ENCODE measurements around the gene KIF27.

Gene KIF27

GRCh38 chr9:83920927-83921707, at the start of gene KIF27:
Gene KIF27, minus strand, starts transcription at chr9:83921432. Its CDS starts 5,841 bp downstream, at chr9:83915591.
- Histone ChIP-seq H3K4me3 (ENCODE audit: low read length) (peak within 1 kb of the TSS; percentile 76), H4K20me1 (ENCODE audit: control insufficient read depth, insufficient read depth, low read depth, low read length) (no peaks in the 10 kb centered on the region), H3K4me2 (ENCODE audit: low read length) (peak within 1 kb of the TSS; percentile 62), H3K27ac (ENCODE audit: low read depth, low read length) (peak within 1 kb of the TSS; percentile 58), H3K27me3 (ENCODE audit: control insufficient read depth, low read length) (no peaks in the 10 kb centered on the region), H3F3A (ENCODE audit: control insufficient read depth, insufficient read depth) (0 out of 2 replicates have a peak, but pooled peaks cover 3% of the 10 kb centered on the region), H3K79me2 (ENCODE audit: control insufficient read depth, low read length) (peaks cover 10% of the 10 kb centered on the region), H3K9me3 (ENCODE audit: control insufficient read depth, insufficient read depth, low read length) (no peaks in the 10 kb centered on the region), H3K9me2 (replicated peaks; ENCODE audit: control insufficient read depth, low read length) (no peaks in the 10 kb centered on the region), H3K4me1 (ENCODE audit: control insufficient read depth, low read length) (peaks cover 24% of the 10 kb centered on the region), H3K36me3 (ENCODE audit: control insufficient read depth, low read length) (peaks cover 2% of the 10 kb centered on the region; the same call in 1 of the 2 replicates)
- TF ChIP-seq CTCF (IDR thresholded peaks at IDR 0.05; ENCODE audit: low read depth, low read length, poor library complexity, severe bottlenecking), result peak; percentile 57
- no peak for TF ChIP-seq EZH2phosphoT487 (IDR thresholded peaks at IDR 0.05; ENCODE audit: borderline replicate concordance, low read length)

DNA sequence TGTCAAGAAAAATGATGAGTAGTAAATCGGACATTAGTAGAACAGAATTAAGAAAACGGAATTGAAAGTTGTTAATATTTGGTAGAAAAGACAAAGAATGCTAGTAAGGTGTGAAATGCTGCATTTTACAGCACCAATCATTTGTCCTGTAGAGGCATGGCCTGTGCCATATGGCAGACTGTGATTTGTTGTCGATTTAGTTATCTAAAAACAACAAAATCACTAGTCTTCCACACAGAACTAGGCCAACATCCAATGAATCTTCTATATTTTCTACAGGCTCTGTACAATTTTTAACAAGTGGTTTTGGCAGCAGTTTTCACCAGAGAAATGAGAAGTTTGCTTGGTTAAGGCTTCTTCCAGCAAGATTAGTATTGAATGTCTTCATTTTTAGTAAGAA, 48.4 kb upstream of the KIF27 start:
- H3K36me3 ChIP-seq (ENCODE audit: control insufficient read depth, low read length), result peaks cover 82% of the 10 kb centered on the region
- H3F3A ChIP-seq (ENCODE audit: control insufficient read depth, insufficient read depth), result peaks cover 96% of the 10 kb centered on the region
- peaks cover 31% of the 10 kb centered on the region for H4K20me1 ChIP-seq (ENCODE audit: control insufficient read depth, insufficient read depth, low read depth, low read length)

DNA sequence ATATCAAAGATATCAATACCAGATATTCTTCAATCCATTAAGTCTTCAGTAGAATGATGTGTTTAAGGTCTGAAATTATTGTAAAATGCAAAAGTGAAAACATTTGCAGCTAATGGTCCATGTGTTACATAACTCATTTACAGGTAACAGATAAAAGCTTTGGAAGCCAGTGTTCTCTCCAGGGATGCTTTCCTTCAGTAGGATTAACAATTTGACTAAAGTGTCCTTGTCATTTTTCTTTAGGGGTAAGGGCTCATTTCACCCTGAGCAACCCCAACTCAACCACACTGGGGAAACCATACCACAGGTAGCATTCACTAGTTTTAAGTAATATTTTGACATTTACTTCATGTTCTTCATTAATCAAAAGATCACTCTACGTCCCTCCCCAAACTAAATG, 45.8 kb upstream of the KIF27 start:
- H3K27ac ChIP-seq (ENCODE audit: low read depth, low read length), result no peak overlapping the region

More for the DNA sequence above, 48.4 kb upstream of the KIF27 start:
- no peak overlapping the region for H3K27ac ChIP-seq (ENCODE audit: low read depth, low read length)
- no peaks in the 10 kb centered on the region for H3K27me3 ChIP-seq (ENCODE audit: control insufficient read depth, low read length)
- H3K79me2 ChIP-seq (ENCODE audit: control insufficient read depth, low read length), result peaks cover 27% of the 10 kb centered on the region
- no peak overlapping the region for H3K4me3 ChIP-seq (ENCODE audit: low read length)
- H3K4me2 ChIP-seq (ENCODE audit: low read length), result no peak overlapping the region
- H3K9me2 ChIP-seq (replicated peaks; ENCODE audit: control insufficient read depth, low read length), result no peaks in the 10 kb centered on the region
- no peaks in the 10 kb centered on the region for H3K4me1 ChIP-seq (ENCODE audit: control insufficient read depth, low read length)
- TF ChIP-seq EZH2phosphoT487 (IDR thresholded peaks at IDR 0.05; ENCODE audit: borderline replicate concordance, low read length) (no peak), CTCF (IDR thresholded peaks at IDR 0.05; ENCODE audit: low read depth, low read length, poor library complexity, severe bottlenecking) (no peak)
- no peaks in the 10 kb centered on the region for H3K9me3 ChIP-seq (ENCODE audit: control insufficient read depth, insufficient read depth, low read length)

More for the DNA sequence above, 45.8 kb upstream of the KIF27 start:
- Histone ChIP-seq H3K9me2 (replicated peaks; ENCODE audit: control insufficient read depth, low read length) (no peaks in the 10 kb centered on the region), H3K4me1 (ENCODE audit: control insufficient read depth, low read length) (no peaks in the 10 kb centered on the region), H3K4me2 (ENCODE audit: low read length) (no peak overlapping the region), H3K79me2 (ENCODE audit: control insufficient read depth, low read length) (peaks cover 8% of the 10 kb centered on the region; the same call in 1 of the 2 replicates), H3K27me3 (ENCODE audit: control insufficient read depth, low read length) (no peaks in the 10 kb centered on the region), H3K36me3 (ENCODE audit: control insufficient read depth, low read length) (peaks cover 57% of the 10 kb centered on the region), H4K20me1 (ENCODE audit: control insufficient read depth, insufficient read depth, low read depth, low read length) (peaks cover 22% of the 10 kb centered on the region), H3K9me3 (ENCODE audit: control insufficient read depth, insufficient read depth, low read length) (no peaks in the 10 kb centered on the region), H3K4me3 (ENCODE audit: low read length) (no peak overlapping the region), H3F3A (ENCODE audit: control insufficient read depth, insufficient read depth) (peaks cover 72% of the 10 kb centered on the region)
- TF ChIP-seq CTCF (IDR thresholded peaks at IDR 0.05; ENCODE audit: low read depth, low read length, poor library complexity, severe bottlenecking) (no peak), EZH2phosphoT487 (IDR thresholded peaks at IDR 0.05; ENCODE audit: borderline replicate concordance, low read length) (no peak)
